Glomerular visceral epithelial cell (primary cell): ENCODE data around the gene EXOSC1.
"Not testable (repeated sequence)": the region's sequence is repeated elsewhere in the genome, so short reads cannot be mapped to it uniquely, and the experiment has no call there.

Experiments used
- DNase-seq: peaks from one replicate; pipeline ENCODE4 v3.0.0-alpha.2; 2016; ENCODE audit errors: extremely low spot score

EXOSC1 gene

DNA sequence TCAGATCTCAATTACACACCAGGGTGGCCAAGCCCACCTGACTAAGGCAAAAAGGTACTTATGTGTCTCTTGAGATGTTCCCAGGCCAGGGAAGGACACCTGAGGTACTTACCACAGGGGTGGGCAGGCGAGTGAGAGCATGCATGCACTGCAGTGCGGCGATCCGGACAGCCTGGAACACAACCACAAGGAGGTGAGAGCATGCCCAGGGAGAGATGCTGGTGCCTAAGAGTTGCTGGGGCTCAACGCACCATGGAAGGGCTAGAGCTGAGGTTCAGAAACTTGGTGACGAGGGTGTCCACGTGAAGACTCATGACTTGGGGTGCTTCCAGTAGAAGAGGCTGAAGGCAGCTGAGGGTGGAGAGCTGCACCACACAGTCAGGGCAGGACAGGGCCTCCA is 13.3 kb upstream of the EXOSC1 start:
- no peak for DNase-seq

DNA sequence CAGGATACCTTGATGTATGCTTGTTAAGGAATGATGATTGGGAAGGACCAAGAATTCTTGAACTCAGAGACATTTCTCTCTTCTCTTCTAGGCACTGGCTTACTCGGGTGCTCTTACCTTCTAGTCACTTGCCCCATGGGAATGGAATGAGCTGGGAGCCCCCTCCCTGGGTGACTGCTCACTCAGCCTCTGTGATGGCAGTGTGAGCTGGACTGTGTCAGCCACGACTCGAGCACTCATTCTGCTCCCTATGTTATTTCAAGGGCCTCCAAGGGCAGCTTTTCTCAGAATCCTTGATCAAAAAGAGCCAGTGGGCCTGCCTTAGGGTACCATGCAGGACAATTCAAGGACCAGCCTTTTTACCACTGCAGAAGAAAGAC is 10.9 kb upstream of the EXOSC1 start:
- no peak for DNase-seq

DNA sequence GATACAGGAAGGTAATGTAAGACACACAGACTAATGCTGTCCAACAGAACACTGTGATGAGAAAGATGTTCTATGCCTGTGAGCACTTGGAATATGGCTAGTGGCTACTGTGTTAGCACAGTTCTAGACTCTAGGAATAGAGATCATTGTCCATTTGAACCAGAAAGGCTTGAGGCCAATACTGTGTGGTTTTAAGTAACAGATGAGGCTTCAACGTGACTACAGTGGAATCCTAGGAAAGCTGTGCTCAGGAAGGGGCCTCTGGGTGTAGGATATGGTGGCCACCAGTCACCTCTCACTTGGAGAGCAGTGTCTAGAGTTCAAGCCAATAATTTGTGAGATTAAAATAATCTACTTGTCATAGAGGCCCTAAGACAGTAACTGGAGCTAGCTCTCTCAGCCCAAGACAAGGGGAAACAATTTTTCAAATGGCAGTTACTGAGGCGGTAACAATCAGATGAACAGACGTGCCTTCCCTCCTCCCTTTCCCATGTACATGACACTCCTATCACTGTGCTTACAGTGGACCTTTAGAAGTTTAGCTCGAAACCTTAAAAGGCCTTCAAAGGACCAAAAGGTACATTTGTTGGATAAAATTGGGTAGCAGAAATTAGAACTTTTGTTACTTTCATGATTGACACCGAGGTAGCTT is 10.4 kb upstream of the EXOSC1 start:
- no peak for DNase-seq

DNA sequence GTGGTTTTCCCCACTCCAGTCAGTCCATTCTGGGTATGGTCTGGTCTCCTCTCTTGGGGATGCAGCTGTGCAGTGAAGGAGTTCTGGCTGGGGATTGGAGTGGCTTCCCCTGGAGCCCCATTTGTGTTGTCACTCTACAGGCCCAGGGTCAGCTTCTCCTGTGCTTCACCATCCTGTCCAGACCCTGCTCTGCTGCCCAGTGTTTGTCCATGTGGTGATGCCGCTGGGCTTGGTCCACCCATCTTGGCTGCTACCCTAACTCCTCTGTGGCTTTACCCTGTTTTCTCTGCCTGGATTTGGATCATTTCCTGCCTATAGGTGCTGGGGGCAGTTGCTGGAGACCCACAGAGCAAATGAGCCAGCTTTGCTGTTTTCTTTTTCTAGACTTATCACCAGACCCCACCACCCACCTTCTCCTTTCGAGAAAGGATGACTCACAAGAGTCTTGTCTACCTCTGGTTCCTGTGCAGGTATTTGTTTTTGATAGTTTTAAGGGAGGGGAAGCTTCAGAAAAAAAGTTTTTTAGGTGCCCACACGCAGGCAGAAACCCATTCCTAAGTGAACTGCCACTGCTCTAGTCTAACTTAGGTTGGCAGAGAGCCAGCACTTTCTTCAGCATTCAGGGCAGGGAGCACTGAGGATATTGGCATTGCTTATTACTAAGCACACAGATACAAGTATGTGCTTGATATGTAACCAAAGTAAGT is 8.7 kb upstream of the EXOSC1 start:
- DNase-seq: peak; percentile 30

DNA sequence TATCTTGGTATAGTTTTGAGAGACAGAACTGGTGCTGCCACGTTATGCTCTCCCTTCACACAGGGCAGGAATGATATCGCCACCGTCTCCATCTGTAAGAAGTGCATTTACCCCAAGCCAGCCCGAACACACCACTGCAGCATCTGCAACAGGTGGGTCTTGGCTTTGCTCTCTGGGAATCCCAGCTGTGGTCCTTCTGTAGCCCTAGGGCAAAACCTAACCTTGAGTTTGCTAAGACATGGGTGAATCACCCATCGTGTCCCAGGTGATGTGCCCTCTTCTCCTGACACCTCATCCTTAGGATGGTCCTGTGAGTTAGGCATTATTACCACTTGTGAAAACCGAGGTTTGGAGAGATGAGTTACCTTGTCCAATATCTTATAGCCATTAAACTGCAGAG is 6.5 kb upstream of the EXOSC1 start:
- DNase-seq: no peak

DNA sequence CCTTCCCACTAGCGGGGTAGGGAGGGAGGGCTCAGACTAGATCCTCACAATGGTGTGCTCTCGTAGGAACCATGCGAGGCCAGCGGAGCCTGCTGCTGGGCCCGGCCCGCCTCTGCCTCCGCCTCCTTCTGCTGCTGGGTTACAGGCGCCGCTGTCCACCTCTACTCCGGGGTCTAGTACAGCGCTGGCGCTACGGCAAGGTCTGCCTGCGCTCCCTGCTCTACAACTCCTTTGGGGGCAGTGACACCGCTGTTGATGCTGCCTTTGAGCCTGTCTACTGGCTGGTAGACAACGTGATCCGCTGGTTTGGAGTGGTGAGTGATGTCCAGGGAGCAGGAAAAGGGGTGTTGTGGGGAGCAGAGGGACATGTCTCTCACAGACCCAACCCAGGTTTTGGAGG is 5.8 kb upstream of the EXOSC1 start:
- no peak for DNase-seq

DNA sequence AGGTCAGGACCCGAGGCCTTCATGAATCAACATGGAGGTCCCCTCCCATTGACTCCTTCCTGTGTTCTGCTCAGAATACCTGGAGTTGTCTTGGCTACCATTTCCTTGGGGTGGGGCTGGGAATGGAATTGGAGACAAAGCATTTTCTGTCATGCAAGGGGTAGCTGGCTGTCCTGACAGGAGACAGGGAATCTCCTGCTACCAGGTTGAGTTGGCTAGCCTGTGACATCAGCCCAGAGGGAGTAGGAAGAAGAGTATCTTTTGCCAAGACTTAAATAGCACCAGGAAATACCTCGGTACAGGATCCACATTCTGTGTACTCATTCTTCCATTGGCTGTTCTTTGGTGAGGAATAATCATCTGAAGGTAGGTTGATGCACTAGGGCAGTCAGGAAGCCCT is 5.0 kb upstream of the EXOSC1 start:
- DNase-seq: no peak

DNA sequence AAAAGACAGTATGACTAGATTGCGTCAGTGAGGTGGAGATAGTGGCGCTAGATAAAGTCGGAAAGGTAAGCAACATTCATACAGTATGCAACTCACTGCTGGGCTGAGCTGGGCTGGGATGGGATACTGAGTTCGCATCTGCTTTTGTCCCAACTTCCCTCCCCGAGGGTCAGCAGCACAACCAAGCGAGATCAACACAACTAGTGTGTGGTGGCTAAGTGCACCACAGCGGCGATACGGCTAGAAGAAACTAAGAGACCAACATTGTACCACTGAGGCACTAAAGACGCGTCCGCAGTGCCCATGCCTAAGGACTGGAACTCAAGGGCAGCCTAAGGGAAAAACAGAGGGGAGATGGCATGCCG is 467 bp downstream of the EXOSC1 start:
- DNase-seq: no peak

DNA sequence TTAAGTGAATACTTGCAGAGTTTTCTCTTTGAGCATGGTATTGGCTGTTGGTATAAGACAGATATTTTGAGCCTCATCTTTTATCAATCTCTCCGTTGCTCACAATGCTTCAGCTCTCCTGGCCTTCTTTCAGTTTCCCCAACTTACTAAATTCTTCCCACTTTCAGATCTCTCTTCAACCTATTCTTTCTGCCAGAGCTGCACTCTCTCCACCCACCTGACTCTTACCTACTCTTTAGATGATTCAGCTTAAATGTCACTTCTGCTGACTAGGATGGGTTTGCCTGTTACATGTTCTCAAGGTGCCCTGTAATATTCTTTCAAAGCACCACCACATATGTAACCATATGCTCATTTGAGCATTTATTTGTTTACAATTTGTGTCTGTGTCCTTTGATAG is 1.6 kb downstream of the EXOSC1 start:
- no peak for DNase-seq

DNA sequence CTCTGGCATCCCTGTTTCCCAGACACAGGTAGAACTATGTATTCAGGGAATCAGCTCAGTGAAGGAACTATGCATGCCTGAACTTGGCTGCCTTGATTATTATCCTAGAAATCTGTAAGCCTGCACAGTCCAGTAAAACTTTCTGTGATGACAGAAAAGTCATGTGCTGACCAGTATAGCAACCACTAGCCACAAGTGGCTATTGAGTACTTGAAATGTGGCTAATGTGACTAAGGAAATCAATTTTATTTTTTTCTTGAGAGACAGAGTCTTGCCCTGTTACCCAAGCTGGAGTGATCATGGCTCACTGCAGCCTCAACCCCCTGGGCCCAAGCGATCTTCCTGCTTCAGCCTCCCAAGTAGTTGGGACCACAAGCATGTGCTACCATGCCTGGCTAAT is 3.5 kb downstream of the EXOSC1 start:
- DNase-seq: no peak

DNA sequence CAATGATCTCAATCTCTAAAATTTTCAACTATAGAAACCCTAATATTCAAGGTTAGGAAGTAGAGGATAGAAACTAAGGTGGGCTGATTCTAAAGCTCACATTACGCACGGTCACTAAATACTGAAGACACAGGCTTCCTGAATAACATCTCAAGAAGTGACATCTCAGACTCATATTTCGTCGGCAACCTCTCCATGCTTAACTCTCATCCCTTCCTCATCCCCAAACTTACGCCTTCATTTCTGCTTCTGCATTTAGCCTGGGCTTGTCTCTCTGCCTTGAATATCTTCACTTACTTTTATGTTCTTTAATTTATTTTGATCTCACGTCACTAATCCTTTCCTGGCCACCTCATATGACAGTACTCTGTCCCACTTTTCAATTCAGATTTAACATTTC is 10.6 kb downstream of the EXOSC1 start:
- no peak for DNase-seq

DNA sequence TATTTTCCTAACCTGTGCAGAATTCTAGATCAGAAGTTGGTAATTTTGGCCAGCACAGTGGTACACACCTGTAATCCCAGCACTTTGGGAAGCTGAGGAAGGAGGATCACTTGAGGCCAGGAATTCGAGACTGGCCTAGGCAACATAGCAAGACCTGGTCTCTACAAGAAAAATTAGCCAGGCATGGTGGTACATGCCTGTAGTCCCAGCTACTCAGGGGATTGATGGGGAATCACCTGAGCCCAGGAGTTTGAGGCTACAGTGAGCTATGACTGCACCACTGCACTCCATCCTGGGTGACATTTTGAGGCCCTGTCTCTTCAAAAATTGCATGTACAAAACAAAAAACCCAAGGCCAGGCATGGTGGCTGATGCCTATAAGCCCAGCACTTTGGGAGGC is 11.2 kb downstream of the EXOSC1 start:
- no peak for DNase-seq

DNA sequence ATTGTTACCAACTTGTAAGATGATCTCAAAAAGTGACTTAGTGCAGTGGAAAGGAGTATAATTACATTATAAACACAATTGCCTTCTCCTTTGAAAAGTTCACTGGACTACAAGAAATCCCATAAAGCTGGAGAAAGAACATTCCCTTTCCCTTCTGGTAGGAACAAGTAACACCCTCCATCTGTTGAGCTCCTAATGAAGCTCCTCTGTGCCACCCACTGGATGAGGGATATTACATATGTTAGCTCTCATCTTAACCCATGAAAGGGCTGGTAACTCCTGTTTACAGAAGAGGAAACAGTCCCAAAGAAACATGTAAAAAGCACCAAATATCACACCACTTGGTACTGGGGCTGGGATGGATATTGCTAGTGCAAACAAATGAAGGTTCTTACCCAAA is 11.8 kb downstream of the EXOSC1 start:
- no peak for DNase-seq

DNA sequence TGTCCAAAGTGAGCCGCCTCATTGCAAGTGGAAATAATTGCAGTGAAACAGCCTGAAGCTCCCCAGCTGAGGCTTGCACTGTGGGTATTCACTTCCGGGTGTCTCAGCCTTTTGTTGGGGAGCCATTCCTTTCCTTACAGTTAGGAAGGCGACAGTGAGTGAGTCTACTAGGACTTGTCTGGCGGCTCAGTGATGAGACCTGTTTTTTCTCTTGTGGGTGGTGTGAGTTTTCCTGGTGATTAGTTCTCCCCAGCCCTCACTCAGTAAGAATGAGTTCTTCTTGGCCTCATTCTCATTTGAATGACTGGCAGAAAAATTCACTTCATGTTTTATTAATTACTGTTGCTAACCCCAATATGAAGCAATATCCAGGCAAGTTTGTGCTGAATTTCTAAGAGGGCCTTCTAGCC is 17.2 kb downstream of the EXOSC1 start:
- no peak for DNase-seq

DNA sequence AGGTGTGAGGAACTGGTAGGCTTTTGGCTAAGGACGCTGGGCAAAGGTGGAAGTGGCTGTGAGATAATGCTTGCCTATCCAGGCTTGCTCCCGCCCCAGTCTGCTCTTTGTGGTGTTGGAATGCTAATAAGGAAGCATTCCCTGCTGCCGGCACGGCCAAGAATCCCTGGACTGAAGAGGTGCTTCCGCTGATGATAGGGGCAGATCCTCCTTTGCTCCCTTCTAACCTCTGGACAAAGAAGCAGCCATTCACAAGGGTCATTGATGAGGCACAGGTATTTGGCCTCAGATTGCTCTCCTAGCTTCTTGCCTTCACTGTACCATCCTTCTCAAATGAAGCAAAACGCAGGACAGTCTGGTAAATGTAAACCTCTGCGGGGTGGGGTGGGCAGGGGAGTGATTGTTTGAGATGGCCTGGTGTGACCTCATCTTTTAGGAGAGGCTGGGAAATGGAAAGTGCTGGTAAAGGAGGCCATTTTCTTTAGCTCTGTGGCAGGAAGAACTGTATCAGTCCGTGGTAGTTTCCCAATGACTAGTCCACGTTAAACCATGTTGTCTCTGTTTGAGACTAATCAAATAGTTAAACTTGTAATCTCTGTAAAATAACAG is 18.1 kb downstream of the EXOSC1 start:
- DNase-seq: peak; percentile 74

DNA sequence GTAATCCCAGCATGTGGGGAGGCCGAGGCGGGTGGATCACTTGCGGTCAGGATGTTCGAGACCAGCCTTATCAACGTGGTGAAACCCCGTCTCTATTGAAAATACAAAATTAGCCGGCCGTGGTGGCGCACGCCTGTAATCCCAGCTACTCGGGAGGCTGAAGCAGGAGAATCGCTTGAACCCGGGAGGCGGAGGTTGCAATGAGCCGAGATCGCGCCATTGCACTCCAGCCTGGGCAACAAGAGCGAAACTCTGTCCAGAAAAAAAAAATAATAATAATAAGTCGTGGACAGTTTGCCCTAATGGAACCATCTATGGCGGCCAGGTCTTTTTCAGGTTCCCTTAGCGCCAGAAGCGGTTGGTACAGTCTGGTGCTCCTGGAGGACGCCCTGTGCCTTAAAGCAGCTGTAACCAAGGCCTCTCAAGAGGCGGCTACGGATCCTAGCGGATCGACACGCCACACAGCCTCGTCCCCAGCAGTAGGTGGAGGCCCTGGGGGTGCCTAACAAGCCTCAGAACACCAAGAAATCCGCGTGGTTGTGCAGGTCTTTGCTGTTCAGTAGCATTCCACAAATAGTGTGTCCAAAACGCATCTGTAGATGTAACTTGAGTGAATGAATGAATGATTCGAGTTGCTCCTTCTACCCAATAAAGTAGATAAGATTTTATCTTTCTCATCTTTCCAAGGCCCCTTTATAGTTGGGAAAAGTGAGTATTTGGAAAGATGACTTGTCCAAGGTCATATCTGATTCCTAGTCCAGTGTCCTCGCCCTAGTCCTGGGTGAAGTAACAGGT is 18.8 kb downstream of the EXOSC1 start:
- no peak for DNase-seq

DNA sequence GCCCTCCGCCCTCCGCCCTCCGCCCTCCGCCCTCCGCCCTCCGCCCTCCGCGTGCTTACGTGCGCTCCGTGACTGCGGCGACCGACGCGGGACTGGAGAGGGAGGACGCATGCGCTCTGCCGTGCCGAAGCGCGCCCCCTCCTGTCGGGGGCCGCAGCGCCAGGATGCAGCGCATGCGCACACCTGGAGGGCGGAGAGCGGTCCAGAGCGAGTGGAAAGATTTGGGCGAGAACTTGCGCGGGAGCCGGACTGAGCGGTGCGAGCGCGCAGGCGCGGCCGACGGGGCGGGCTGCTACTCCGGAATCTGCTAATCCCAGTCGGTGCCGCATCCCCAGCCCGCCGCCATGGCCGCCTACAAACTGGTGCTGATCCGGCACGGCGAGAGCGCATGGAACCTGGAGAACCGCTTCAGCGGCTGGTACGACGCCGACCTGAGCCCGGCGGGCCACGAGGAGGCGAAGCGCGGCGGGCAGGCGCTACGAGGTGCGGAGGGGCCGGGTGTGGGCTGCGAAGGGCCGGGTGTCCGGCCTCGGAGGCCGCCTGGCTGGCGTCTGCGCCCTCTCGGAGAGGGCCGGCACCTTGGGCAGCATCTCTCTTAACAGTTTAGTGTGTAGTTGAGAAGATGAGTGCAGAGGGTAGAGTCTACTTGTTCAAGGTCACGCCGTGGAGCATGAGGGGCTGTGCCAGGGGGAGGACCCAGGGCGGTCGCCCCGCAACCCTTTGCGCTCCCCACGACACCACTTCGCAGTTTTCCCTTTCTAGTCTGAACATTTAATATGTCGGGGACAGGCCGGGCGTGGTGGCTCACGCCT is 19.6 kb downstream of the EXOSC1 start, which contains the start of gene PGAM1:
TSS of gene PGAM1 (plus strand) at position 228 of the 812 bp plus-strand sequence. CDS start at position 345, 117 bp downstream.
- peak; percentile 98 for DNase-seq

DNA sequence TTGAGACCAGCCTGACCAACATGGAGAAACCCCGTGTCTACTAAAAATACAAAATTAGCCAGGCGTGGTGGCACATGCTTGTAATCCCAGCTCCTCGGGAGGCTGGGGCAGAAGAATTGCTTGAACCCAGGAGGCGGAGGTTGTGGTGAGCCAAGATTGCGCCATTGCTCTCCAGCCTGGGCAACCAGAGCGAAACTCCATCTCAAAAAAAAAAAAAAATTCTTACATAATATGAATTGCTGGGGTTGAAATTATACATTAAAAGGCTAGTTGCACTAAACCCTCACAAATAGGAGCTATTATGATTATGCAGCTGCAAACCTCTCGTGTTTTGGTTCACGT is 22.1 kb downstream of the EXOSC1 start:
- not testable (repeated sequence) for DNase-seq

DNA sequence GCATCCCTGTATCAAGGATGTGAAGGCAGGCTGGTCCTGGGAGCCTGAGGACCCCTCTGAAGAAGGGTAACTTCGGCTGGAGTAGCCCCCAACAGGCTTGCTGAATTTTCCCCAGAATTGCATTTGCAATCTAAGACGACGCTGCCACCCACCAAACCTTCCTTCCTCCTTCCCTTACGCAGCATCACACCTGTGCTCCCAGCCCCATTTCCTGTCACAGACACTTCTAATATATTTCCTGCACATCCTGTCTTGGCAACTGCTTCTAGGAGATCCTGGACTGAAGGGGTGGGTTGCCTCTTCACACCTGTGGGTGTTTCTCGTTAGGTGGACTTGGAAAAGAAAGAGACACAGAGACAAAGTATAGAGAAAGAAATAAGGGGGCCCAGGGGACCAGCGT is 29.2 kb downstream of the EXOSC1 start:
- DNase-seq: no peak

DNA sequence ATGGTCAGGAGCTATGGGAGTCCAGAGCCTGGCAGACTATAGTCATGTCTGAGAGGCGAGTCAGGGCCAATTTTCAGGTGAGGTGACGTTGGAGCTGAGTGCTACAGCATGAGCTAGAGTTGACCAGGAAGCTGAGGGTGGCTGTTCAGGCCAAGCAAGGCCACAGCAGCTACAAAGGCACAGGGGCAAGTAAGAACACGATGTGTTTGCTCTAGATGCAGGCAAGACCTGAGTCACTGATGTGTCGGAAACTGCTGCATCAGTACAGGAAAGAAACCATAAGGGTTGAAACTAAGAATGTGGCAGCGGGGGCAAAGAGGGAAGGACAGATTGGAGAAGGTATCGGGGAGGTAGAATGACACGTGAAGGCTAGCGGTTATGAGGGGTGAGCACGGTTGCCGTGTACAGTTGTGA is 32.9 kb downstream of the EXOSC1 start:
- peak; percentile 56 for DNase-seq

DNA sequence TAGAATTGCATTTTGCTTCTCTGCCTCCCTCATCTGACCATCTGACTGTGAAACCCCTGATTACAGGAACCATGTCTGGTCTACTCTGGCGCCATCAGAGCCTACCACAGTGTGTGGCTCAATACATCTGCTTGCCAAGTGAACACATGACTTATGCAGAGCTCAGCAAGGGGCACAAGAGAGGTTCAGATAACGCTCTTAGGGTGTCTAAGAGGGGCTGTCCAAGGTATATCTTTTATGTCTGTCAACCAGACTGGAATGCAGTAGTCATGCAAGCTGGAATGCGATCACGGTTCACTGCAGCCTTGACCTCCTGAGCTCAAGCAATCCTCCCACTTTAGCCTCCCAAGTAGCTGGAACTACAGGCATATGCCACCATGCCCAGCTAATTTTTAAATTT is 34.4 kb downstream of the EXOSC1 start:
- DNase-seq: peak; percentile 87

DNA sequence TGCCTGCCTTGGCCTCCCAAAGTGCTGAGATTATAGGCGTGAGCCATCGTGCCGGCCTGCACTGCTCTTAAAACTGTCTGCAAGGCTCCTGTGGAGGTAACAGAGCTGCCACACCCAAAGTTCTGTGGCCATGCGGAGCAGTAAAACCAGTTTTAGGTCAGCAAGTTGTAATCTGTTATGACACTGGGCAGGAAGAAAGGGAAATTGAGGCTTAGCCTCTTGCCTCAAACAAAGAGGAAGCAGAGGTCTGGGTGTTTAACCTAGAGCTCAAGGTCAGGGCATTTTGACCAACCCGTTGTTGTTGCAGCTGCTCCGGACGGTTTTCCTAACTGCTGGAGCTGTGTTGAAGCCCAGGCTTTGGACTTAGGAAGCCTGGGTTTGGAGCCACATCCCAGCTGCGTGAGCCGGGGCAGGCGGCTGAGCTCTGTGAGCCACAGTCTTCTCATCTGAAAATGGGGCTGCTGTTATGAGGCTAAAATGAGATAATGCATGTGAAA is 37.3 kb downstream of the EXOSC1 start:
- no peak for DNase-seq
